Measurements from ENCODE around the gene NXPH2.

NXPH2 gene

GRCh38 chr2:138630164-138630563, 150.0 kb downstream of the NXPH2 start:
- no peak for DNase-seq

DNA sequence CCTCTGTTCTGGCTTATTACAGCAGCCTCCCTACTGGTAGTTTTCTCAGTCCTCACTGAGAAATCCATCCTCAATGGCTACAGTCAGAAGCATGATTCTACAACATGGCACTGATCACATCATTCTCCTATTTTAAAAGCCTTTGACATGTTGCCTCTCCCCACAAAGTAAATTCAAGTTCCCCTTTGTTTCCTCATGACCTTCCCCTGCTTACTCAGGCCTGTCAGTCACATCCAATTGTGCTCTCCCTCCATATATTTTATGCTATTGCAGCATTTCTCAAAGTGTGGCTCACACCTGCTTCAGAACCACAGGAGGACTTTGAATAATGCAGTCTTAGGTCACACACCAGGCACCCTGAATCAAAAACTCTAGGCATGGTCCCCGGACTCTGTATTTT, 154.0 kb downstream of the NXPH2 start:
- DNase-seq, result no peak

DNA sequence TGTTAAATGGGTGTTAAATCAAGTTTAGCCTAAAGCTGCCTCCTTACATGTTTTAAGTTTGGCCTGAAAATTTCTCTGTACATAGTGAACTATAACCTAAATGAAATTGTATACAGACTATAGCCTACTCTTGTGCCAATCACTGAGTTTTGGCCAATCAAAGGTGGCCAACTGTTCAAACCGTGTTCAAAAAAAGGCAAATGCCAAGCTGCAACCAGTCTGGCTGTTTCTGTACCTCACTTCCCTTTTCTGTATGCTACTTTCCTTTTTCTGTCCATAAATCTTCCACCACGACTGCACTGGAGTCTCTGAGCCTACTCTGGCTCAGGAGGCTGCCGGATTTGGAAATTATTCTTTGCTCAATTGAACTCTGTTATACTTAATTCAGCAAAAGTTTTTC, 157.6 kb downstream of the NXPH2 start:
- DNase-seq, result no peak

- DNase-seq, result no peak
These were observed 159.1 kb downstream of the NXPH2 start for GRCh38 chr2:138621139-138621538.

DNA sequence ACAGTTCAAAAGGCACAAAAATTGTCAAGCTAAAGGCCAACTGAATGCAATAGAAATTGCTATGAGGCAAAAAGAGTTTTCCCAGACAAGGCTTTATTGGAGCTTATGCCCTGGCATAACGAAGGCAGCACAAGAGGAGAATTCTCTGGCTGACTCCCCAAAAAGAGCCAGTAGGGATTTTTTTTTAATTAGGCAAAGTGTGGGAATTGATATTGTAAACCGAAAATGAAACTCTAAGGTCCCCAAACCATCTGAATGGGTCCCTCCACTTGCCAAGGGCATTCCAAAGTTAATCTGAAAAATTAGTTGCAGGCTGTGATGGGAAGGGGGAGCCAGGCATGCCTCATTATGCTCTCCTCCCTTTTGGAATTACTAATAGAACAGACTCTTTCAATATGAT, 159.8 kb downstream of the NXPH2 start:
- DNase-seq, result no peak

Data from activated effector memory CD4-positive, alpha-beta T cell treated with anti-CD3 and anti-CD28 coated beads, Interleukin-2, amount 50 U/mL, for 16 hours (primary cell).